GM18951 (cell line): ENCODE results near the gene SYTL4.

Experiments
- POLR2A ChIP-seq: IDR thresholded peaks from 4 replicates; pipeline ENCODE4 v1.6.1; 2011; ENCODE audit warnings: mild to moderate bottlenecking; ENCODE audit not compliant: insufficient read length, insufficient read depth; ENCODE audit errors: extremely low read depth
- in situ Hi-C: fragments of 300-500 bp; cut with MboI; formaldehyde crosslinking; loops from one replicate; pipeline ENCODE4 v1.12.0; 2022; ENCODE audit warnings: low sequenced_read_pairs, mixed read lengths, inconsistent platforms; ENCODE audit not compliant: unreplicated experiment

SYTL4 gene

GRCh38 chrX:100681599-100681998, 50.3 kb downstream of the SYTL4 start:
- in situ Hi-C loops = no loop called here
- TF ChIP-seq POLR2A = no peak

- in situ Hi-C loops = no loop called here
- TF ChIP-seq POLR2A = no peak
Observed at GRCh38 chrX:100680756-100681155, 51.2 kb downstream of the SYTL4 start.

GRCh38 chrX:100677611-100678181, 54.2 kb downstream of the SYTL4 start:
- TF ChIP-seq POLR2A = no peak
- in situ Hi-C loops = no loop called here

DNA sequence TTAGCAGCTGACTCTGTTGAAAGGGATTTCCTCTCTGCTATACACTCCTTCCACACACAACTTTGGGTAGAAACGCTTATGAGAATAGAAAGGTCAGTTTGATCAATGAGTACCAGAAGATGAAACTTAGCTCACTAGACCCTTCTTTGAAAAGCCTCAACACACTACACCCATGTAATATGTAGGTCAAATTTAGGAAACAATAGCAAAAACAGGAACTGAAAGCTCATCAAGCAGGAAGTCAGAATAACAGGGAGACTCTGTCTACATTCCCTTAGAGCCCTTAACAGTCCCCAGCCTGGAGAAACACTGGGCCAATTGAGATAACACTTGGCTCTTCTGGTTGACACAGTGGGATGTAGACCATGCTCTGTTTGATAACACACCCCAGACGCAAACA, 57.2 kb downstream of the SYTL4 start:
- in situ Hi-C loops = no loop called here
- TF ChIP-seq POLR2A = no peak

GRCh38 chrX:100673397-100673953, 58.4 kb downstream of the SYTL4 start:
- in situ Hi-C loops = no loop called here
- no peak for TF ChIP-seq POLR2A

DNA sequence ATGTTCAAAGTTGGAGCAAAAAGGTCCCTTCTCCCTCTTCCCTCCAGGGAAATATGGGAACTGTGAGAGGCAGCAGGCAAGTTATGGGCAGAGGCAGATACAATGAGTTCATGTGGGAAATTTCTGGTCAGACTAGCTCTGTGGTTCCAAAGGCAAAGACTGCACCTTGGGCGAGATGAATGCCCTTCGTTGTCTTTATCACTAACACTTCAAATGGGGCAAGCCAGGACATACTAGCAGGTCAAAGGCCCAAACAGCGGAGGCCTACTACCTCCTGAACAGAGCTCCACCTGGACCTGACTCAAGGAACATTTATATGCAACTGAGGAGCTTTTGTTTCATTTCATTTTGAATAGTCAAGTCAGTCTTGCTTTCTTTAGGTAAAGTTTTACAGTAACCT, 59.0 kb downstream of the SYTL4 start:
- TF ChIP-seq POLR2A = no peak
- in situ Hi-C loops = no loop called here

GRCh38 chrX:100663642-100664041, 68.3 kb downstream of the SYTL4 start:
- in situ Hi-C loops = no loop called here
- no peak for TF ChIP-seq POLR2A

- in situ Hi-C loops = no loop called here
- no peak for TF ChIP-seq POLR2A
Observed at GRCh38 chrX:100662796-100663195, 69.1 kb downstream of the SYTL4 start.

DNA sequence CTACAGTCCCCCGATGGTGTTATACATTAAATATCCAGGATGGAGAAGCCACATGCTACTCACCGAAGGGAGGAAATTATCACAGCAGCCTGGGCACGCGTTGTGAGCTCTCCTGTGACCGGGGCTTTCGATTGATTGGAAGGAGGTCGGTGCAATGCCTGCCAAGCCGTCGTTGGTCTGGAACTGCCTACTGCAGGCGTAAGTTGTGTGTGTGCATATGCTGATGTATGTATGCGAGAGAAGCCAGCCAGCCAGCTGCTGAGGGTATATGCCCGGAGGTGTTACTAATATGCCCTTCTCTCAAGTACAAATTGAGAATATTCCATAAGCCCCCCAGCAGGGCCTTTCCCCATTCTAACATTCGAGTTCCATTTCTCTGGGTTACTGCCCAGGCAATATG, 69.8 kb downstream of the SYTL4 start:
- in situ Hi-C loops = no loop called here
- TF ChIP-seq POLR2A = no peak

DNA sequence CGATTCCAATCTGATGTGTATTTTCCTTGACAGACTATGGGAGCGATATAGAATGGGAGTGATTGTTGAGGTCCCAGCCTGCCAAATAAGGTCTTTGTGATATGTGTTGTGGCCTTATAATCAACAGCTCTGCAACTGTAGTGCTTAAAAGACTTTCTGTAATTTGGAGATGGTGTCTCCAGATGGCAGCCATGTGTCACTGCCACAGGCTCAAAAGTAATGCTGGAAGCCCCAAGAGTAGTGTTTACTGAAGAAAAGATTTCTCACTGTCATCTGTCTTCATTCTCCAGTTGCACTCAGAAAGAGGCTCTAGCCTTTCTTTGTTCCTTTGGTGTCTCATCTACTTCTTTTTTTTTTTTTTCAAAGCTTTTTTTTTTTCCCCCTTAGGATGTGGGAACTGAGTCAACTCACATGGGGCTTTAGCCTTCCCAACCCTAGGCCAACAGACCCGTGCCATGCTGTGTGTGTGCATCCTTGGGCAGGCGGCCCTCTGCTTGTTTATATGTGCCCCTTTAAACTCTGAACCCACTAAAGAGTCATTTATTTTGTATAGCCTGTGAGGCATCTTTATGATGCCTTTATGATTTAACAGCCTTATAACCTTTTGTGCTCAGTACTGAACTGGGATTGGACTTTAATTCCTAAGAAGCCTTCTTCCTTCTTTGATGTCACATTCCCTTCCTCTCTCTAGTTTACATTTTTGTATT, 72.3 kb downstream of the SYTL4 start:
- TF ChIP-seq POLR2A = no peak
- in situ Hi-C loops = no loop called here

DNA sequence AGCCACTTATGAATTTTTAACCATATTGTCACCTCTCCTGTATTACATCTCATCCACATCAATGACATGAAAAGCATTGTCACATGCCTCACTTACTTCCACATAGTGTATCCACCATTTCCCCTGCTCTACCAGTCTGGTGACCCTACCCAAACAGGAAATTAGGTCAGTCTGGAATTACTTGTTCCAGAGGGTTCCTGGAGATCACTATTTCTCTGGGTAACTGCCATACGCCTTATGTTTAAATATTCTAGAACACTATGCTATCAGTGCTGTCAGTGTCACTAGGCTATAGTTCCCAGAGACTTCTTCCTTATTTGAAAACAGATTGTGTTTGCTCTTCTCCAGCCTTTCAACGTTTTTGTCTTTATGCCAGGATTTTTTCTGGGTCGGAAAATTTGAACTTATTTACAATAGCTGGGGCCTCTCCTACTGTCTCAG, 73.0 kb downstream of the SYTL4 start:
- in situ Hi-C loops = no loop called here
- no peak for TF ChIP-seq POLR2A

DNA sequence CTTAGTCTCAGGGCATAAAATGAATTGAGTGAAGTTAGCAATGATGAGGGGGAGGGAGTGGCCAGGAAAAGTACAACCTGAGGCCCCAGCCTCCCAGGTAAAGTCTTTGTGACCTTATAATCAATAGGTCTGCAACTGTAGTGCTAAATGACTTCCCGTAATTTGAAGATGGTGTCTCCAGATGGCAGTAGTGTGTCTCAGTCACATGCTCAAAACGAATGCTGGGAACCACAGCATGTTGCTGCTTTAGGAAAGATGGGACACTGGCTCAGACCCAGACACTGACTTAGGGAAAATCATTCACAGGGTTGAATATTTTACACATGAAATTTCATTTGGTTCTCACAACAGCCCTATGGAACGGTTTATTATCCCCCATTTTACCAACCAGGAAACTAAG, 77.7 kb downstream of the SYTL4 start:
- no peak for TF ChIP-seq POLR2A
- in situ Hi-C loops = no loop called here

DNA sequence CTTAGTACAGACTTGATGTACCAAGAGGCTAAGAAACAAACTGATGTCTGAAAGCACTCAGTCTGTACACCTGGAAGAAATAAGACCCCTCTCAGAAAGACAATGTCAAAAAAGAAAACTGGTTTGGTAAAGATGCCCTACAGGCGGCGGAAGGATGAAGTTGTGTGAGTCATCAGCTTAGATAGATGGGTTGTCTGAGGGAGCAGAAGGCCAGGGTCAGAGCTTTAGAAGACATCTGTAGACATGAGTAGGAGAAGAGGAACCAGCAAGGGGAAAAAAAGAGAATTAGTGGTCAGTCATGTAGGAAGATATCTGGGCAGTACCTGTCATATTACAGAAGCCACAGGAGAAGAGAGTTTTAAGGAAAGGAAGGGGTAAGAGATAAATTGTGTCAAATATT, 79.7 kb downstream of the SYTL4 start:
- in situ Hi-C loops = no loop called here
- no peak for TF ChIP-seq POLR2A

DNA sequence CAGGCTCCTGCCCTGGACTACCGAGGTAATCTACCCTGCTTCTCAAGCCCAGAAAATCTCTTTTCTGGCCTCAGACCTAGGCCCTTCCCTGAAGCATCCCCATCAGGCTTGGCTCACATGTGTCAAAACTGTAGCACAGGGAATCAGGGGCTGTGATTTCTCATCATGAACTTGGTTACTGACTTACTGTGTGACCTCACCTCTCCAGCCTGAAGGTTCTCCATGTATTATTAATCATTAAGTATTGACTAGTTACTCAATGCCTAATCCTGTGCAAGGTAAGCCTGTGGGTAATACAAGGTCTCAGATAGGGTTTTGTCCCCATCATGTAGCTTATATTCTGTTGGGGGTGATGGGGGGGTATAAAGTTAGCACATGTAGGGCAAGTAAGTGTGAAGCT, 81.1 kb downstream of the SYTL4 start:
- no peak for TF ChIP-seq POLR2A
- in situ Hi-C loops = no loop called here
